HG03571 (cell line): ENCODE measurements around the gene NPR1.
A peak's percentile ranks its signal among the peaks of the same experiment; 100 is the strongest.
"Not testable (repeated sequence)": the region's sequence is repeated elsewhere in the genome, so short reads cannot be mapped to it uniquely, and the experiment has no call there.

ENCODE experiments used
- ATAC-seq: cut with Tn5 transposase; IDR thresholded peaks from one replicate; pipeline ENCODE4 v1.9.1; 2021; ENCODE audit not compliant: unreplicated experiment

Gene NPR1

DNA sequence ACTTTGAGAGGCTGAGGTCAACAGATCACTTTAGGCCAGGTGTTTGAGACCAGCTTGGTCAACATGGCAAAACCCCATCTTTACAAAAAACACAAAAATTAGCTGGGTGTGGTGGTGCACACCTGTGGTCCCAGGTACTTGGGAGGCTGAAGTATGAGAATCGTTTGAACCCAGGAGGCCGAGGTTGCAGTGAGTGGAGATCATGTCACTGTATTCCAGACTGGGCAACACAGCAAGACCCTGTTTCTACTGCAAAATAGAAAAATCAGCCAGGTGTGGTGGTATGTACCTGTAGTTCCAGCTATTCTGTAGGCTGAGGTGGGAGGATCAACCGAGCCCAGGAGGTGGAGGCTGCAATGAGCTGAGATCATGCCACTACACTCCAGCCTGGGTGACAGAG is 45.2 kb downstream of the NPR1 start:
- no peak for ATAC-seq

GRCh38 chr1:153724634-153725033 is 46.1 kb downstream of the NPR1 start:
- ATAC-seq, result not testable (repeated sequence)

GRCh38 chr1:153727463-153728304 is 49.2 kb downstream of the NPR1 start, which contains the start of gene INTS3:
Gene INTS3, plus strand, starts transcription at chr1:153728050. Its CDS starts 585 bp downstream, at chr1:153728635.
- peak; percentile 95 for ATAC-seq

GRCh38 chr1:153728305-153729066 is 50.0 kb downstream of the NPR1 start:
- ATAC-seq, result no peak

- ATAC-seq, result no peak
Observed at GRCh38 chr1:153730468-153730988, 52.0 kb downstream of the NPR1 start.

- ATAC-seq, result no peak
Observed at GRCh38 chr1:153733970-153734369, 55.5 kb downstream of the NPR1 start.

DNA sequence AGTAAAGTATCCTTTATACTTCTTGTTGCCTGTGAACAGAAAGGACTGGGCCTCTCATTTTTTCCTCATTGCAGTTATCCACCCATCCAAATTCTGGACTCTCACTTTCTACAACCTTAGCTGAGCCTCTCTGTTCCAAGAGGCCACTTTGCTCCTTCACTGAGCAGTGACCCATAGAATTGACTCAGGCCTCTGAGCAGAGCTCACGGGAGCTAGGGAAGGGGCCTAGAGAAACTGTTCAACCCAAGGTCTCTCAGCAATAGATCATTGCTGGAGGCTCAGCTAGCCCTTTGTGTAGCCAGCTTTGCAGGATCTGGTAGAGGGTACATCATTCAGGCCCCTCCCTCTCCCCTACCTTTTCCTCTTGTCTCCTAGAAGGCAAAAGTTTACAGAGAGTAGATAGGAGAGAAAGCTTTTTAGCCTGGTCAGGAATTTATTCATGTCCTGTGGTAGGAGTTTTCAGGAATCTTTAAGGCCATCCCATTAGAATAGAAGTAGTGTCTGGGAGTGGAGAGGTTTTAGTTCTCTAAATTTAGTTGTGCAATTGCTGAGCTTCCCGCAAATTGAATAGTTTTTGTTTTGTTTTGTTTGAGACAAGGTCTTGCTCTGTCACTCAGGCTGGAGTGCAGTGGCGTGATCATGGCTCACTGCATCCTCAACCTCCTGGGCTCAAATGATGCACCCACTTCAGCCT is 56.1 kb downstream of the NPR1 start:
- no peak for ATAC-seq

GRCh38 chr1:153735090-153735420 is 56.6 kb downstream of the NPR1 start:
- ATAC-seq, result no peak

- ATAC-seq, result no peak
Observed at GRCh38 chr1:153741986-153742385, 63.5 kb downstream of the NPR1 start.

DNA sequence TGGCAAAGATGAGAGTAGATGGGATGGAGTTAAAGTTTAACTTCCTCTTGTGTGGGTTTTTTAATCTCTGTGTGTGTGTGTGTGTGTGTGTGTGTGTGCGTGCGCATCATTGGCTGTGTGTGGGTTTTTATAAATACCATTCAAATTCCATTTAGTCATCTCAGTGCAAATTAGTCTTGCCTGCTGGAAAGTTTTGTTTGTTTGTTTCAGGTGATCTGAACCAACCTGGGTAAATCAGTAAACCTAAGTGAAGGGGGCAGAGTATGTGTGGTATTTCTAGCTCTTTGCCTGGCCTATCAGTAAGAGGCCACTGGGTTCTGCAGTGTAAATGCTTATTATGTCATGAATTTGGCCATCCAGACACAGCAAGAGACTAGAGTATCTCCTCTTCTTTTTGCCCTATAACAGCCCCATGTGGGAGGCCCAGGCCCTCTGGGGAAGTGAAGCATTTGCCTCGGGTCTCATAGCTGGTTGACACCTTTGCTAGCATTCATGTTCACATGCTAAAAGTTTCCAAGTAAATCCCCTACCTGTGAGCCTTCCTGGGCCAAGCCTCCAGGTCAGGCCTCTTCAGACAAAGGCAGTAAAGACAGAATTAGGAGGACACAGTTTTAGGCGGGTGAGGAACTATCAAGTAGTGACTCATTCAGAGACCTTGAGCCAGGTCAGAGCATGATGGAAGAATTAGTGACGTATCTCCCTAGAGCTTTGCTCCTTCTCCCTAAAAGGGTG is 64.1 kb downstream of the NPR1 start:
- no peak for ATAC-seq
